IMR-90 (cell line): ENCODE data around the gene KCNK4. TPM values are rescaled to one million over a fixed set of nuclear protein-coding genes. Genes with fewer than 3 reads are reported as not detected.
A peak's percentile ranks its signal among the peaks of the same experiment; 100 is the strongest.

Experiments
- ATAC-seq: fragments of 200-7000 bp; cut with Tn5 transposase; 2 replicates; pipeline ENCODE4 v1.9.1; 2020; ENCODE audit warnings: low read depth, mild to moderate bottlenecking, moderate library complexity
- BruUV-seq: library from RNA; stranded (reverse); fragments of 400-500 nt; replicated peaks from 2 replicates; lab custom pipeline; 2021; lab: Mats Ljungman, UMichigan
- CTCF ChIA-PET: fragments of 300-600 bp; formaldehyde crosslinking; extraction: SDS; loops from one replicate; lab custom pipeline; 2021; ENCODE audit warnings: antibody characterized with exemption; lab: Yijun Ruan, JAX
- POLR2A ChIA-PET: fragments of 300-600 bp; sonication (Branson Sonifier 250); formaldehyde crosslinking; loops from one replicate; lab custom pipeline; 2022; ENCODE audit warnings: antibody characterized with exemption; ENCODE audit not compliant: unreplicated experiment; lab: Charles Lee
- DNase-seq: peaks from one replicate; pipeline ENCODE4 v3.0.0; 2013
- H2AFZ ChIP-seq: replicated peaks from 2 replicates; pipeline ENCODE3; 2013; ENCODE audit warnings: low read length, mild to moderate bottlenecking; ENCODE audit not compliant: poor library complexity
- H2AK5ac ChIP-seq: 2 replicates; pipeline ENCODE4 v1.6.1; 2013; ENCODE audit warnings: low read depth, low read length, inconsistent platforms
- H2AK9ac ChIP-seq: replicated peaks from 2 replicates; pipeline ENCODE3; 2013; ENCODE audit warnings: mild to moderate bottlenecking, low read depth, low read length, moderate library complexity; ENCODE audit not compliant: poor library complexity
- H2BK120ac ChIP-seq: 2 replicates; pipeline ENCODE4 v1.6.1; 2013; ENCODE audit warnings: low read depth, low read length, inconsistent platforms
- H2BK15ac ChIP-seq: 3 replicates; pipeline ENCODE4 v1.6.1; 2013; ENCODE audit warnings: low read depth, low read length, inconsistent platforms
- H2BK20ac ChIP-seq: 2 replicates; pipeline ENCODE4 v1.6.1; 2013; ENCODE audit warnings: low read depth, mild to moderate bottlenecking, inconsistent platforms, low read length, moderate library complexity
- H2BK5ac ChIP-seq: 2 replicates; pipeline ENCODE4 v1.6.1; 2013; ENCODE audit warnings: mild to moderate bottlenecking, low read depth, low read length, inconsistent platforms; ENCODE audit not compliant: poor library complexity, severe bottlenecking
- H3K14ac ChIP-seq: replicated peaks from 2 replicates; pipeline ENCODE4 v1.6.1; 2013; ENCODE audit warnings: low read depth, low read length, inconsistent platforms
- H3K18ac ChIP-seq: 2 replicates; pipeline ENCODE4 v1.6.1; 2013; ENCODE audit warnings: low read depth, low read length, control low read depth
- H3K23ac ChIP-seq: 2 replicates; pipeline ENCODE4 v1.6.1; 2013; ENCODE audit warnings: low read depth, low read length, inconsistent platforms
- H3K27ac ChIP-seq: 2 replicates; pipeline ENCODE4 v1.5.1; 2013; ENCODE audit warnings: mild to moderate bottlenecking, control low read depth, low read length; ENCODE audit not compliant: insufficient read depth
- H3K27me3 ChIP-seq: 2 replicates; pipeline ENCODE4 v1.6.1; 2013; ENCODE audit warnings: low read length; ENCODE audit not compliant: control insufficient read depth, insufficient read depth
- H3K36me3 ChIP-seq: 2 replicates; pipeline ENCODE4 v1.6.1; 2013; ENCODE audit warnings: low read length, mixed read lengths; ENCODE audit not compliant: control insufficient read depth, insufficient read depth
- H3K4ac ChIP-seq: 2 replicates; pipeline ENCODE4 v1.6.1; 2013; ENCODE audit warnings: low read depth, low read length, inconsistent platforms
- H3K4me1 ChIP-seq: 2 replicates; pipeline ENCODE4 v1.6.1; 2013; ENCODE audit warnings: low read length, mixed read lengths; ENCODE audit not compliant: control insufficient read depth, insufficient read depth
- H3K4me2 ChIP-seq: 2 replicates; pipeline ENCODE4 v1.6.1; 2013; ENCODE audit warnings: low read depth, mild to moderate bottlenecking, control low read depth, low read length, moderate library complexity
- H3K4me3 ChIP-seq: 2 replicates; pipeline ENCODE4 v1.5.1; 2013; ENCODE audit warnings: low read depth, mild to moderate bottlenecking, control low read depth, low read length, moderate library complexity; ENCODE audit not compliant: insufficient read depth
- H3K56ac ChIP-seq: 2 replicates; pipeline ENCODE4 v1.6.1; 2013; ENCODE audit warnings: low read length, inconsistent platforms; ENCODE audit not compliant: insufficient read depth; ENCODE audit errors: extremely low read depth
- H3K79me1 ChIP-seq, 2 experiments: 2 replicates each; pipeline ENCODE4 v1.6.1; 2013; ENCODE audit warnings: low read length in 2 of 2, inconsistent platforms in 1 of 2, low read depth in 1 of 2
- H3K9ac ChIP-seq: 2 replicates; pipeline ENCODE4 v1.6.1; 2013; ENCODE audit warnings: low read depth, low read length, control low read depth
- H3K9me1 ChIP-seq: 2 replicates; pipeline ENCODE4 v1.6.1; 2013; ENCODE audit warnings: low read length, inconsistent platforms; ENCODE audit not compliant: insufficient read depth
- H3K9me3 ChIP-seq: 2 replicates; pipeline ENCODE4 v1.6.1; 2013; ENCODE audit warnings: low read length; ENCODE audit not compliant: control insufficient read depth, insufficient read depth
- H4K20me1 ChIP-seq: 2 replicates; pipeline ENCODE4 v1.6.1; 2013; ENCODE audit warnings: low read length, inconsistent platforms; ENCODE audit not compliant: insufficient read depth
- H4K5ac ChIP-seq: 2 replicates; pipeline ENCODE4 v1.6.1; 2013; ENCODE audit warnings: mild to moderate bottlenecking, low read depth, low read length, control low read depth
- H4K8ac ChIP-seq, 2 experiments: 2 replicates each; pipeline ENCODE4 v1.6.1; 2013; ENCODE audit warnings: low read depth in 2 of 2, low read length in 2 of 2, control low read depth in 1 of 2, inconsistent platforms in 1 of 2
- H4K91ac ChIP-seq: 2 replicates; pipeline ENCODE4 v1.6.1; 2013; ENCODE audit warnings: low read depth, low read length, inconsistent platforms; ENCODE audit not compliant: insufficient read depth
- CEBPB ChIP-seq: IDR thresholded peaks from 2 replicates; pipeline ENCODE4 v1.6.1; 2012; ENCODE audit warnings: low read depth, low read length, improper control_type of control experiment
- CTCF ChIP-seq: conservative IDR thresholded peaks from 2 replicates; pipeline ENCODE4 v1.5.1; 2012; ENCODE audit warnings: mild to moderate bottlenecking, low read depth, low read length, improper control_type of control experiment
- MAFK ChIP-seq: IDR thresholded peaks from 2 replicates; pipeline ENCODE4 v1.6.1; 2012; ENCODE audit warnings: low read depth, low read length, improper control_type of control experiment
- MAZ ChIP-seq: IDR thresholded peaks from 2 replicates; pipeline ENCODE4 v1.6.1; 2012; ENCODE audit warnings: low read depth, mild to moderate bottlenecking, low read length, improper control_type of control experiment, moderate library complexity, borderline replicate concordance
- MXI1 ChIP-seq: IDR thresholded peaks from 2 replicates; pipeline ENCODE4 v1.6.1; 2012; ENCODE audit warnings: low read depth, mild to moderate bottlenecking, low read length, moderate library complexity, borderline replicate concordance
- NFE2L2 ChIP-seq: fragments of 150-350 bp; IDR thresholded peaks from 2 replicates; pipeline ENCODE4 v1.6.1; 2016; ENCODE audit warnings: low read depth, mild to moderate bottlenecking, low read length
- POLR2A ChIP-seq: IDR thresholded peaks from 2 replicates; pipeline ENCODE4 v1.6.1; 2012; ENCODE audit warnings: mild to moderate bottlenecking, low read depth, low read length
- RAD21 ChIP-seq: IDR thresholded peaks from 2 replicates; pipeline ENCODE4 v1.6.1; 2012; ENCODE audit warnings: low read length, improper control_type of control experiment
- RCOR1 ChIP-seq: IDR thresholded peaks from 2 replicates; pipeline ENCODE4 v1.6.1; 2012; ENCODE audit warnings: mild to moderate bottlenecking, low read length, improper control_type of control experiment; ENCODE audit not compliant: insufficient replicate concordance
- RFX5 ChIP-seq: IDR thresholded peaks from 2 replicates; pipeline ENCODE4 v1.8.0; 2012; ENCODE audit warnings: low read depth, mild to moderate bottlenecking, low read length, moderate library complexity
- SMC3 ChIP-seq: fragments of 150-350 bp; IDR thresholded peaks from 2 replicates; pipeline ENCODE4 v1.6.1; 2016; ENCODE audit warnings: low read depth, mild to moderate bottlenecking, antibody characterized with exemption, low read length, moderate library complexity
- WGBS, 2 experiments: methylation state at CpG; one replicate each; pipeline versions ENCODE4 v1.1.5 to v1.1.7; 2013; ENCODE audit warnings: missing lambda C conversion rate in 2 of 2; ENCODE audit not compliant: insufficient read length in 1 of 2; ENCODE audit errors: extremely low coverage in 2 of 2; 5-methylcytosine and 5-hydroxymethylcytosine counted together
- dilution Hi-C: fragments of 300-500 bp; cut with HindIII; formaldehyde crosslinking; loops from one replicate; pipeline ENCODE4 v1.14.3; 2018; ENCODE audit warnings: low sequenced_read_pairs; ENCODE audit not compliant: unreplicated experiment
- in situ Hi-C: fragments of 300-500 bp; cut with MboI; formaldehyde crosslinking; loops from 3 replicates; pipeline ENCODE4 v1.14.3; 2019; ENCODE audit warnings: low sequenced_read_pairs, inconsistent platforms, mixed read lengths
- intact Hi-C: fragments of 100-400 bp; cut with micrococcal nuclease; formaldehyde crosslinking; loops from 2 replicates; pipeline ENCODE4 v1.10.0; 2022
- polyA plus RNA-seq, 3 experiments: library from polyadenylated mRNA; depleted of rRNA; stranded (reverse); fragments of >200 nt; gene quantifications; 2 replicates each; pipeline ENCODE4 v1.2.3, GENCODE V29; 2012; ENCODE audit warnings: low replicate concordance in 1 of 3
- total RNA-seq: library from RNA; depleted of rRNA; stranded (reverse); fragments of >200 nt; gene quantifications from 2 replicates; pipeline ENCODE4 v1.2.3, GENCODE V29; 2012

The KCNK4 gene
- total and polyA plus RNA-seq, 2 of the 4 experiments (the other 2 are of a cell fraction) = not detected

DNA sequence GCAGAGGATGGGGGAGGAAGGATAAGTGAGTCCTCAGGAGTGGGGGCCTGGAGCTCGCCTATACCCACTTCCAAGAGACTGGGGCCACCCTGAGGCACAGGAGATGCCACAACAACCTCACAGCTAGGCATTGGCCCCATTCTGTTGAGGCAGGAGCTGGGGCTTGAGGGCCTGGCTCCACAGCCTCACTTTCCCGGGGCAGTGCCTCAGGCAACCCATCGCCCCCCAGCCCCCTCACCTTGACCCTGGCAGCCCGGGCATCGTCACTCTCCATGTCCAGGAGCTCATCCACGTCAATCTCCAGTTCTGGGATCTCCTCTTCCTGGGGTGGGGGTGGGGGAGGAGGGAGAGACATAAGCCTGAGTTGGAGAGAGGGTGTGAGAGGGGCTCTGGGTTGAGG is 46.1 kb upstream of the KCNK4 start:
- Histone ChIP-seq H2BK15ac (0 out of 3 replicates have a peak overlapping the region, but pooled peaks have one; percentile 25), H3K14ac (peak overlapping the region; percentile 68), H3K18ac (no peak overlapping the region), H3K4ac (peak overlapping the region; percentile 77), H3K36me3 (peaks cover 12% of the 10 kb centered on the region), H2AK9ac (peak overlapping the region; percentile 100), H3K79me1 (peaks cover 14 to 35% of the 10 kb centered on the region in 2 experiments; a peak in 3 of 4 replicates), H2BK120ac (0 out of 2 replicates have a peak overlapping the region, but pooled peaks have one; percentile 73), H3K4me2 (peak overlapping the region; percentile 96), H3K27me3 (no peaks in the 10 kb centered on the region), H4K91ac (peak overlapping the region; percentile 98), H3K9me1 (peaks cover 11% of the 10 kb centered on the region), H3K27ac (peak overlapping the region; percentile 98), H4K5ac (no peak overlapping the region), H2BK5ac (peak overlapping the region; percentile 98), H4K8ac (peak overlapping the region; percentile 65 to 79; a peak in 3 of 4 replicates), H3K4me1 (peaks cover 12% of the 10 kb centered on the region), H3K9me3 (no peaks in the 10 kb centered on the region), H3K23ac (peak overlapping the region; percentile 76; the same call in 1 of the 2 replicates), H2AFZ (no peak overlapping the region), H3K4me3 (peak overlapping the region; percentile 95), H4K20me1 (peaks cover 26% of the 10 kb centered on the region), H3K56ac (peak overlapping the region; percentile 44; the same call in 1 of the 2 replicates), H2BK20ac (no peak overlapping the region), H2AK5ac (peak overlapping the region; percentile 100), H3K9ac (peak overlapping the region; percentile 77)
- in situ Hi-C loops = no loop called here
- CTCF ChIA-PET = no interaction called here
- WGBS, 2 experiments = 80% methylated on average over 1 of the region's 6 CpGs; no CpG with 5 or more reads in 1 of the 2 experiments
- POLR2A ChIA-PET = no interaction called here
- ATAC-seq (no peak), DNase-seq (no peak)
- no TSS peak for BruUV-seq
- no peak for TF ChIP-seq CEBPB
- no peak for TF ChIP-seq SMC3
- no peak for TF ChIP-seq MAZ
- TF ChIP-seq CTCF = no peak
- no peak for TF ChIP-seq RAD21
- no peak for TF ChIP-seq RCOR1
- TF ChIP-seq MAFK = no peak
- no peak for TF ChIP-seq NFE2L2
- TF ChIP-seq MXI1 = no peak
- no peak for TF ChIP-seq RFX5
- TF ChIP-seq POLR2A = no peak
- dilution Hi-C loops = no loop called here
- intact Hi-C loops = no loop called here
